Panc1 (cell line): ENCODE data around the gene JAZF1. TPM values are rescaled to one million over a fixed set of nuclear protein-coding genes. Genes with fewer than 3 reads are reported as not detected.
A peak's percentile ranks its signal among the peaks of the same experiment; 100 is the strongest.

Source experiments
- ATAC-seq: fragments of 200-7000 bp; cut with Tn5 transposase; 2 replicates; pipeline ENCODE4 v1.9.1; 2020; ENCODE audit warnings: mild to moderate bottlenecking, moderate library complexity
- BruUV-seq: library from RNA; stranded (reverse); fragments of 400-500 nt; replicated peaks from 2 replicates; lab custom pipeline; 2021; lab: Mats Ljungman, UMichigan
- CTCF ChIA-PET: fragments of 300-600 bp; sonication (Branson Sonifier 250); formaldehyde crosslinking; loops from one replicate; lab custom pipeline; 2022; ENCODE audit warnings: antibody characterized with exemption; lab: Charles Lee
- POLR2A ChIA-PET: fragments of 300-600 bp; sonication (Branson Sonifier 250); formaldehyde crosslinking; loops from one replicate; lab custom pipeline; 2022; ENCODE audit warnings: antibody characterized with exemption; lab: Charles Lee
- DNase-seq: peaks from one replicate; pipeline ENCODE4 v3.0.0-alpha.2; 2010; ENCODE audit warnings: low read depth, low spot score
- H3K27ac ChIP-seq: 2 replicates; pipeline ENCODE4 v1.5.1; 2011; ENCODE audit warnings: mild to moderate bottlenecking, low read length, inconsistent platforms
- H3K27me3 ChIP-seq: fragments of 200-500 bp; sonication (Bioruptor generic); 2 replicates; pipeline ENCODE4 v1.6.0; 2014; ENCODE audit warnings: low read length, inconsistent platforms; ENCODE audit not compliant: control insufficient read depth, insufficient read depth
- H3K36me3 ChIP-seq: fragments of 200-500 bp; sonication (Bioruptor generic); 2 replicates; pipeline ENCODE4 v1.5.1; 2014; ENCODE audit warnings: inconsistent platforms, mild to moderate bottlenecking, low read length, moderate library complexity; ENCODE audit not compliant: control insufficient read depth, insufficient read depth
- H3K4me1 ChIP-seq: 2 replicates; pipeline ENCODE4 v1.5.1; 2011; ENCODE audit warnings: inconsistent platforms, mild to moderate bottlenecking, low read length, moderate library complexity; ENCODE audit not compliant: control insufficient read depth, insufficient read depth
- H3K4me3 ChIP-seq, 2 experiments: 2 replicates each; pipeline ENCODE4 v1.5.1; 2011 to 2012; ENCODE audit warnings: low read depth in 2 of 2, low read length in 2 of 2, mild to moderate bottlenecking in 2 of 2, inconsistent platforms in 1 of 2, moderate library complexity in 1 of 2
- H3K9me3 ChIP-seq: fragments of 200-500 bp; sonication (Bioruptor generic); 2 replicates; pipeline ENCODE4 v1.5.1; 2014; ENCODE audit warnings: low read depth, mild to moderate bottlenecking, inconsistent platforms, low read length, moderate library complexity; ENCODE audit not compliant: control insufficient read depth, insufficient read depth
- CTCF ChIP-seq: fragments of 450-650 bp; IDR thresholded peaks from 2 replicates; pipeline ENCODE4 v1.5.1; 2017; ENCODE audit warnings: mild to moderate bottlenecking
- POLR2AphosphoS5 ChIP-seq: IDR thresholded peaks from 2 replicates; pipeline ENCODE4 v1.6.1; 2012; ENCODE audit warnings: mild to moderate bottlenecking, low read depth, low read length, moderate library complexity
- REST ChIP-seq, 2 experiments: IDR thresholded peaks; 2 replicates each; pipeline ENCODE4 v1.6.1; 2011 to 2012; ENCODE audit warnings: low read depth in 2 of 2, control low read depth in 1 of 2, low read length in 1 of 2, mild to moderate bottlenecking in 1 of 2, moderate library complexity in 1 of 2; ENCODE audit not compliant: insufficient read depth in 1 of 2
- SIN3A ChIP-seq: IDR thresholded peaks from 2 replicates; pipeline ENCODE4 v1.6.1; 2012; ENCODE audit warnings: low read depth, mild to moderate bottlenecking, low read length, moderate library complexity, borderline replicate concordance; ENCODE audit not compliant: insufficient read depth
- TCF7L2 ChIP-seq: IDR thresholded peaks from 2 replicates; pipeline ENCODE4 v1.6.1; 2011; ENCODE audit warnings: mild to moderate bottlenecking, low read depth, low read length, inconsistent platforms
- in situ Hi-C: cut with HindIII; loops from 2 replicates; pipeline ENCODE4 v1.10.0; 2016; ENCODE audit warnings: low sequenced_read_pairs, low pct_unique_long_range_greater_than_20kb
- intact Hi-C: fragments of 100-400 bp; cut with micrococcal nuclease; formaldehyde crosslinking; loops from one replicate; pipeline ENCODE4 v1.10.0; 2022; ENCODE audit not compliant: unreplicated experiment
- total RNA-seq: library from RNA; stranded (reverse); gene quantifications from one replicate; pipeline ENCODE4 v1.2.1, GENCODE V29; 2021; ENCODE audit not compliant: unreplicated experiment

JAZF1 gene
- total RNA-seq, 1 experiment from 2014 or later: 8.8 TPM

- BruUV-seq: no TSS peak
- no peak overlapping the region for H3K4me3 ChIP-seq
- in situ Hi-C loops: no loop called here
Observed at GRCh38 chr7:27948861-27949260, 231.7 kb downstream of the JAZF1 start.

GRCh38 chr7:27947586-27948278 lies 232.9 kb downstream of the JAZF1 start:
- in situ Hi-C loops (no loop called here), intact Hi-C loops (no loop called here)
- Histone ChIP-seq H3K4me3 (no peak overlapping the region), H3K36me3 (no peaks in the 10 kb centered on the region), H3K9me3 (no peaks in the 10 kb centered on the region), H3K27me3 (no peaks in the 10 kb centered on the region), H3K27ac (no peak overlapping the region), H3K4me1 (no peaks in the 10 kb centered on the region; the same call in 1 of the 2 replicates)
- BruUV-seq: no TSS peak
- POLR2A ChIA-PET: no interaction called here
- no peak for TF ChIP-seq TCF7L2
- no peak for TF ChIP-seq REST (IDR thresholded peaks at IDR 0.05; ENCODE audit: insufficient read depth in 1 of 2, low read depth in 2 of 2, low read length in 1 of 2)
- no peak for TF ChIP-seq POLR2AphosphoS5
- no peak for TF ChIP-seq CTCF
- no peak for TF ChIP-seq SIN3A
- DNase-seq: no peak
- peak; percentile 42; the same call in 1 of the 2 replicates for ATAC-seq
- CTCF ChIA-PET: no interaction called here

More at GRCh38 chr7:27948861-27949260, 231.7 kb downstream of the JAZF1 start:
- ATAC-seq (no peak), DNase-seq (no peak)
- H3K9me3 ChIP-seq: no peaks in the 10 kb centered on the region
- no peaks in the 10 kb centered on the region for H3K36me3 ChIP-seq
- intact Hi-C loops: no loop called here
- ChIA-PET CTCF (no interaction called here), POLR2A (no interaction called here)
- TF ChIP-seq SIN3A: no peak
- TF ChIP-seq REST (IDR thresholded peaks at IDR 0.05; ENCODE audit: insufficient read depth in 1 of 2, low read depth in 2 of 2, low read length in 1 of 2): no peak
- TF ChIP-seq TCF7L2: no peak
- no peak for TF ChIP-seq CTCF
- TF ChIP-seq POLR2AphosphoS5: no peak
- no peaks in the 10 kb centered on the region; the same call in 1 of the 2 replicates for H3K4me1 ChIP-seq
- no peaks in the 10 kb centered on the region for H3K27me3 ChIP-seq
- no peak overlapping the region for H3K27ac ChIP-seq
